ENCODE results near the gene MOK. TPM values are rescaled to one million over a fixed set of nuclear protein-coding genes. Genes with fewer than 3 reads are reported as not detected.

The MOK gene
- total RNA-seq, 4 donors from 2014 or later: 9.6 to 18.3 (median 10.7) TPM

DNA sequence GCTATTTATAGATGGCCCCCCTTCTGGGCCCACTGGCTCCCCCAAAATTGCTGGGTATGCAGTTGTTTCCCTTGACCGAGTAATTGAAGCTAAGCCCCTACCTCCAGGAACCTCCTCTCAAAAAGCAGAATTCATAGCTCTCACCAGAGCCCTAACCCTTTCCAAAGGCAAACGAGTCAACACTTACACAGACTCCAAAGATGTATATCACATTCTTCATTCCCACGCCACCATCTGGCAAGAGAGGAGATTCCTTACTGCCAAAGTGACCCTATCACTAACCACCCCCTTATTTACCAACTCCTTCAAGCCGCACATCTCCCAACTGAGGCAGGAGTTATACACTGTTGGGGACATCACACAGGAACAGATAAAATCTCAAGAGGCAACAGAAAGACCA, 66.8 kb downstream of the MOK start:
- intact Hi-C loops (cut with DNase I): loop anchor here (5.0 kb wide), 1 partner anchor 284 kb away; no protein-coding TSS in a partner anchor
- Histone ChIP-seq H3K4me3 (no peak overlapping the region), H3K4me1 (peaks cover 8 to 16% (median 10%) of the 10 kb centered on the region in 4 donors), H3K27ac (replicated peaks in 1 of 4) (no peak overlapping the region), H3K36me3 (peaks cover 0 to 5% (median 4%) of the 10 kb centered on the region in 4 donors), H3K27me3 (no peaks in the 10 kb centered on the region), H3K9me3 (no peaks in the 10 kb centered on the region)
- no peak for DNase-seq (ENCODE audit: extremely low spot score)
- 80% methylated on average over 4 of the region's 4 CpGs for WGBS
- TF ChIP-seq POLR2AphosphoS5 (IDR thresholded peaks at IDR 0.05): no peak

DNA sequence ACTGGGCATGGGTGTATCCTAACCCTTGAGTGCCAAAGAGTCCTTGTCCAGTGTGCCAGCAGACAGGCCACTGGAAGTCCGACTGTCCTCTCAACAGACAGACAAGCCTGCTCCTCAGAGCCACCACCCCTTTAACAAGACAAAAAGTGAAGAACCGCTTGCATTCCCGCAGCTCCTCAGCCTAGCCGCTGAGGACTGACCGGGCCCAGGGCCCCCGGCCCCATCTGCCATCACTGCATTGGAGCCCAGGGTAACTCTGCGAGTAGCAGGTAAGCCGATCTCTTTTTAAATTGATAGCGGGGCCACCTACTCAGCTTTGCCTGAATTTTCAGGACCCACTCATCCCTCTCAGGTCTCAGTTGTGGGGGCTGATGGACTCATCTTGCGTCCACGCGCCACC, 68.9 kb downstream of the MOK start:
- Histone ChIP-seq H3K9me3 (no peaks in the 10 kb centered on the region), H3K4me3 (no peak overlapping the region), H3K27me3 (no peaks in the 10 kb centered on the region), H3K36me3 (peaks cover 2 to 25% (median 21%) of the 10 kb centered on the region in 4 donors), H3K4me1 (peaks cover 8 to 16% (median 10%) of the 10 kb centered on the region in 4 donors), H3K27ac (replicated peaks in 1 of 4) (peak overlapping the region in 2 of 4 donors; percentile 33 to 39)
- DNase-seq (ENCODE audit: extremely low spot score): no peak
- 98% methylated on average over 9 of the region's 12 CpGs for WGBS
- TF ChIP-seq POLR2AphosphoS5 (IDR thresholded peaks at IDR 0.05): no peak
- TF ChIP-seq, protein P1, sequence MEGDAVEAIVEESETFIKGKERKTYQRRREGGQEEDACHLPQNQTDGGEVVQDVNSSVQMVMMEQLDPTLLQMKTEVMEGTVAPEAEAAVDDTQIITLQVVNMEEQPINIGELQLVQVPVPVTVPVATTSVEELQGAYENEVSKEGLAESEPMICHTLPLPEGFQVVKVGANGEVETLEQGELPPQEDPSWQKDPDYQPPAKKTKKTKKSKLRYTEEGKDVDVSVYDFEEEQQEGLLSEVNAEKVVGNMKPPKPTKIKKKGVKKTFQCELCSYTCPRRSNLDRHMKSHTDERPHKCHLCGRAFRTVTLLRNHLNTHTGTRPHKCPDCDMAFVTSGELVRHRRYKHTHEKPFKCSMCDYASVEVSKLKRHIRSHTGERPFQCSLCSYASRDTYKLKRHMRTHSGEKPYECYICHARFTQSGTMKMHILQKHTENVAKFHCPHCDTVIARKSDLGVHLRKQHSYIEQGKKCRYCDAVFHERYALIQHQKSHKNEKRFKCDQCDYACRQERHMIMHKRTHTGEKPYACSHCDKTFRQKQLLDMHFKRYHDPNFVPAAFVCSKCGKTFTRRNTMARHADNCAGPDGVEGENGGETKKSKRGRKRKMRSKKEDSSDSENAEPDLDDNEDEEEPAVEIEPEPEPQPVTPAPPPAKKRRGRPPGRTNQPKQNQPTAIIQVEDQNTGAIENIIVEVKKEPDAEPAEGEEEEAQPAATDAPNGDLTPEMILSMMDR (IDR thresholded peaks at IDR 0.05): no peak
- TF ChIP-seq POLR2A (IDR thresholded peaks at IDR 0.05; ENCODE audit: low read depth): no peak
- TF ChIP-seq EP300 (IDR thresholded peaks at IDR 0.05): no peak
- intact Hi-C loops (cut with DNase I): loop anchor here (5.0 kb wide), 1 partner anchor 286 kb away; no protein-coding TSS in a partner anchor

DNA sequence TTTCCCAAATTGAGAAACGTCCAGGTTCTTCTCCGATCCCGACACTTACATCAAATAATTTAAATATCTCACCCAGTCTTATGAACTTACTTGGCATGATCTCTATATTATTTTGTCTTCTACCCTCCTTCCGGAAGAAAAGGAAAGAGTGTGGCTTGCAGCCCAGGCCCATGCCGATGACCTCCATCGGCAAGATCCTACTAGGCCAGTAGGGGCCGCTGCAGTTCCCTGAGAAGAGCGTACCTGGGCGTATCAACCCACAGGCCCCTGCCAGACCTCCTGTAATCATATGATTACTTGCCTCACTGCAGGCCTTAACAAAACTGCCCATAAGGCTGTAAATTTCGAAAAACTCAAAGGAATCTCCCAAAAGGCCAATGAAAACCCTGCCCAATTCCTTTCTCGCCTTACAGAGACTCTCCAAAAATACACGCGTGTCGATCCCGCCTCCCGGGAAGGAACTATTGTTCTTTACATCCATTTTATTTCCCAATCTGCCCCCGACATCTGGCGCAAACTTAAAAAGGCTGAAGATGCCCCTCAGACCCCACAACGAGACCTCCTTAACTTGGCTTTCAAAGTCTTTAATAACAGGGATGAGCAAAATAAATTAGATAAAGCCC, 69.6 kb downstream of the MOK start:
- no peaks in the 10 kb centered on the region for H3K9me3 ChIP-seq
- peak overlapping the region; percentile 27 to 41 (median 30) for H3K4me3 ChIP-seq
- DNase-seq (ENCODE audit: extremely low spot score): no peak
- peaks cover 4 to 32% (median 28%) of the 10 kb centered on the region in 4 donors for H3K36me3 ChIP-seq
- TF ChIP-seq POLR2AphosphoS5 (IDR thresholded peaks at IDR 0.05) (peak; percentile 23 to 78), POLR2A (IDR thresholded peaks at IDR 0.05; ENCODE audit: low read depth) (no peak), EP300 (IDR thresholded peaks at IDR 0.05) (no peak)
- TF ChIP-seq, protein P1 (IDR thresholded peaks at IDR 0.05): peak; percentile 81 to 89 (median 87)
- intact Hi-C loops (cut with DNase I): loop anchor here (2.0 to 5.0 kb wide), 2 partner anchors 79 to 287 kb away; no protein-coding TSS in a partner anchor
- peaks cover 8 to 16% (median 10%) of the 10 kb centered on the region in 4 donors for H3K4me1 ChIP-seq
- peak overlapping the region in 2 of 4 donors; percentile 33 to 39 for H3K27ac ChIP-seq (replicated peaks in 1 of 4)
- H3K27me3 ChIP-seq: no peaks in the 10 kb centered on the region
- 43% methylated on average over 19 of the region's 19 CpGs for WGBS

DNA sequence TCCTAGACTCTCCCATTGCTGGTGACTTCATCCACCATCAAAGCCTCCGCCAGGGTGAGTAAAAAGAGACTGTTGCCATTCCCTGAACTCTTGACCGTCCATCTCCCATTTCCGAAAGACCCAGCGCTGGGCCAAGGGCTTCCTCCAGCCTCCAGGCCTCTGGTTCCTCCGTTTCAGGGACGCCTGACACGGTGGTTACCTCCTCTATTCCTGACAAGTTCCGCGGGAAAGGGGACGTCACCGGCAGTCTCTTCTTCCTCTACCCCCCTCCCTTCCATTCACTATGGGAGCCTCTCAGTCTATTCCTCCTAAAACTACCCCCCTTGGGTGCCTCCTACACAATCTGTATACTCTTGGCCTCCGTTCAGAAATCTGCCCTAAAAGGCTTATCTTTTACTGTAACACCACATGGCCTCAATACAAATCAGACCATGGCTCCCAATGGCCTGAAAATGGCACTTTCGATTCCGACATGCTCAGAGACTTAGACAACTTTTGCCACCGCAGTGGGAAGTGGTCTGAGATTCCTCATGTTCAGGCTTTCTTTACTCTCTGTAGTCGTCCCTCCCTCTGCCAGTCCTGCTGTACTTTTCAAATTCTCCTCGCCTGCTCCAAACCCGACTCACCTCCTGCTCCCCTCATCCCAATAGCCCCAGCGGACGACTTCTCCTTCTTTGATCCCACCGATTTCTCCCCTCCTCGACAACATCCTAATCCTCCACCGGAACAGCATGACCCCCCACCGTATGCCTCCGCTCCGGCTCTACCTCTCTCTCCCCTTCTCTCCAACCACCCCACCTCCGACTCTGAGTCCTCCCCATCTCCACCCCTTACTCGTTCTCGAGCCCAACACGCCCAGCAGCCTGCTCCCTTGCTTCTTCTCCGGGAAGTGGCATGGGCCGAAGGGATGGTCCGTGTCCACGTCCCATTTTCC, 70.4 kb downstream of the MOK start:
- intact Hi-C loops (cut with DNase I): loop anchor here (2.0 to 5.0 kb wide), 2 partner anchors 80 to 288 kb away; no protein-coding TSS in a partner anchor
- Histone ChIP-seq H3K27me3 (no peaks in the 10 kb centered on the region), H3K4me3 (peak overlapping the region; percentile 27 to 41 (median 30)), H3K36me3 (peaks cover 4 to 39% (median 29%) of the 10 kb centered on the region in 4 donors), H3K27ac (replicated peaks in 1 of 4) (peak overlapping the region in 1 of 4 donors; percentile 39), H3K4me1 (peaks cover 8 to 16% (median 10%) of the 10 kb centered on the region in 4 donors), H3K9me3 (no peaks in the 10 kb centered on the region)
- no peak for DNase-seq (ENCODE audit: extremely low spot score)
- WGBS: 68% methylated on average over 34 of the region's 34 CpGs
- TF ChIP-seq, protein P1 (IDR thresholded peaks at IDR 0.05): no peak
- TF ChIP-seq POLR2AphosphoS5 (IDR thresholded peaks at IDR 0.05) (no peak), EP300 (IDR thresholded peaks at IDR 0.05) (no peak), POLR2A (IDR thresholded peaks at IDR 0.05; ENCODE audit: low read depth) (no peak)

DNA sequence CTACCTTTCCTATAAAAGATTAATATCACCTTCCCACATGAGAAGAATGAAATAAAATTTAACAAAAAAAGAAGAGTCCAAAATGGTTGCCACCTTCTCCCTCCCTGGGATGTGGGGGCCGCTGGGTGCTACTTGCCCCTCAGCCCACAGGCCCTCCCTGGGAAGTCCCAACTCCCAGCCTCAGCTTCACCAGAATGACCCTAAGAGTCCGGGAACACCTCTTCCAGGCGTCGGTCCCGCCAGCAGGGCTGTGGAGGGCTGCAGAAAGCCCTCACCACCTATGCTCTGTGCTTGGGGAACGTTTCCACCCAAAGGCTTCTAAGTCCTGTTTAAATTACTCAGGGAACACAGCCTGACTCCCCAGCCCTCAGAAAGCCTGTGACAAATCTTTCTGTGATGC, 71.9 kb downstream of the MOK start:
- Histone ChIP-seq H3K36me3 (peaks cover 4 to 47% (median 35%) of the 10 kb centered on the region in 4 donors), H3K4me1 (peaks cover 8 to 16% (median 10%) of the 10 kb centered on the region in 4 donors), H3K27me3 (no peaks in the 10 kb centered on the region), H3K9me3 (no peaks in the 10 kb centered on the region), H3K27ac (replicated peaks in 1 of 4) (no peak overlapping the region), H3K4me3 (no peak overlapping the region)
- DNase-seq (ENCODE audit: extremely low spot score): no peak
- intact Hi-C loops (cut with DNase I): no loop called here
- WGBS: 88% methylated on average over 6 of the region's 6 CpGs
- TF ChIP-seq POLR2AphosphoS5 (IDR thresholded peaks at IDR 0.05) (no peak), EP300 (IDR thresholded peaks at IDR 0.05) (no peak)
- TF ChIP-seq, protein P1 (IDR thresholded peaks at IDR 0.05): no peak
